Activated T-cell treated with anti-CD3 and anti-CD28 coated beads, Interleukin-2, amount 50 U/mL, for 72 hours (primary cell): ENCODE results near the gene CCDC127. TPM values are rescaled to one million over a fixed set of nuclear protein-coding genes. Genes with fewer than 3 reads are reported as not detected.

Experiments
- ATAC-seq, 2 donors: fragments of 150-1000 bp; cut with Tn5 transposase; replicated peaks in 1 of 2; 2 replicates each; pipeline ENCODE4 v1.10.0; 2021; ENCODE audit warnings: moderate library complexity in 2 of 2, mild to moderate bottlenecking in 1 of 2
- DNase-seq, 2 donors: peaks; one replicate each; pipeline ENCODE4 v3.0.0; 2021 to 2022; ENCODE audit warnings: mixed read lengths in 1 of 2
- H3K27ac Mint-ChIP-seq: one replicate; pipeline ENCODE4 v1.8.0; 2022; ENCODE audit warnings: mild to moderate bottlenecking, moderate library complexity, mixed read lengths
- H3K27me3 Mint-ChIP-seq: one replicate; pipeline ENCODE4 v1.8.0; 2022; ENCODE audit warnings: low read depth, mixed read lengths
- H3K36me3 Mint-ChIP-seq, 2 donors: one replicate each; pipeline ENCODE4 v1.8.0; 2022; ENCODE audit warnings: mixed read lengths in 2 of 2, mild to moderate bottlenecking in 1 of 2; ENCODE audit not compliant: insufficient read depth in 2 of 2
- H3K4me1 Mint-ChIP-seq: one replicate; pipeline ENCODE4 v1.8.0; 2022; ENCODE audit warnings: low read depth, mixed read lengths
- H3K4me3 Mint-ChIP-seq, 2 donors: one replicate each; pipeline ENCODE4 v1.8.0; 2022; ENCODE audit warnings: mild to moderate bottlenecking in 2 of 2, mixed read lengths in 2 of 2, moderate library complexity in 2 of 2
- H3K9me3 Mint-ChIP-seq, 2 donors: one replicate each; pipeline ENCODE4 v1.8.0; 2022; ENCODE audit warnings: mixed read lengths in 2 of 2
- total RNA-seq, 2 donors: library from RNA; stranded (reverse); gene quantifications; one replicate each; pipeline ENCODE4 v1.2.3, GENCODE V29; 2022

Gene CCDC127
- total RNA-seq, 2 donors from 2014 or later = 6.7 to 8.5 TPM

GRCh38 chr5:188488-189481, 29.2 kb downstream of the CCDC127 start:
- Mint-ChIP-seq H3K27me3 (no peaks in the 10 kb centered on the region), H3K27ac (no peak overlapping the region), H3K4me3 (peak overlapping the region; percentile 39 to 47), H3K36me3 (no peaks in the 10 kb centered on the region), H3K9me3 (no peaks in the 10 kb centered on the region), H3K4me1 (peaks cover 14% of the 10 kb centered on the region)
- DNase-seq = peak; percentile 92
- peak; percentile 93 to 94 for ATAC-seq

- Mint-ChIP-seq H3K27ac (no peak overlapping the region), H3K4me3 (peak overlapping the region; percentile 39 to 47), H3K36me3 (no peaks in the 10 kb centered on the region), H3K9me3 (no peaks in the 10 kb centered on the region), H3K4me1 (peaks cover 14% of the 10 kb centered on the region), H3K27me3 (no peaks in the 10 kb centered on the region)
- DNase-seq (no peak), ATAC-seq (no peak)
These were observed 30.1 kb downstream of the CCDC127 start for GRCh38 chr5:187617-188451.

- no peak for DNase-seq
These were observed 30.9 kb downstream of the CCDC127 start for GRCh38 chr5:187042-187431.

GRCh38 chr5:186091-187041, 31.6 kb downstream of the CCDC127 start:
- Mint-ChIP-seq H3K9me3 (no peaks in the 10 kb centered on the region), H3K4me3 (no peak overlapping the region), H3K27ac (no peak overlapping the region), H3K4me1 (peaks cover 14% of the 10 kb centered on the region), H3K27me3 (no peaks in the 10 kb centered on the region), H3K36me3 (no peaks in the 10 kb centered on the region)
- ATAC-seq = no peak
- no peak for DNase-seq

More at GRCh38 chr5:187042-187431, 30.9 kb downstream of the CCDC127 start:
- no peak overlapping the region for H3K4me3 Mint-ChIP-seq
- H3K9me3 Mint-ChIP-seq = no peaks in the 10 kb centered on the region
- H3K4me1 Mint-ChIP-seq = peaks cover 14% of the 10 kb centered on the region
- no peak for ATAC-seq
- H3K36me3 Mint-ChIP-seq = no peaks in the 10 kb centered on the region
- H3K27me3 Mint-ChIP-seq = no peaks in the 10 kb centered on the region
- H3K27ac Mint-ChIP-seq = no peak overlapping the region

DNA sequence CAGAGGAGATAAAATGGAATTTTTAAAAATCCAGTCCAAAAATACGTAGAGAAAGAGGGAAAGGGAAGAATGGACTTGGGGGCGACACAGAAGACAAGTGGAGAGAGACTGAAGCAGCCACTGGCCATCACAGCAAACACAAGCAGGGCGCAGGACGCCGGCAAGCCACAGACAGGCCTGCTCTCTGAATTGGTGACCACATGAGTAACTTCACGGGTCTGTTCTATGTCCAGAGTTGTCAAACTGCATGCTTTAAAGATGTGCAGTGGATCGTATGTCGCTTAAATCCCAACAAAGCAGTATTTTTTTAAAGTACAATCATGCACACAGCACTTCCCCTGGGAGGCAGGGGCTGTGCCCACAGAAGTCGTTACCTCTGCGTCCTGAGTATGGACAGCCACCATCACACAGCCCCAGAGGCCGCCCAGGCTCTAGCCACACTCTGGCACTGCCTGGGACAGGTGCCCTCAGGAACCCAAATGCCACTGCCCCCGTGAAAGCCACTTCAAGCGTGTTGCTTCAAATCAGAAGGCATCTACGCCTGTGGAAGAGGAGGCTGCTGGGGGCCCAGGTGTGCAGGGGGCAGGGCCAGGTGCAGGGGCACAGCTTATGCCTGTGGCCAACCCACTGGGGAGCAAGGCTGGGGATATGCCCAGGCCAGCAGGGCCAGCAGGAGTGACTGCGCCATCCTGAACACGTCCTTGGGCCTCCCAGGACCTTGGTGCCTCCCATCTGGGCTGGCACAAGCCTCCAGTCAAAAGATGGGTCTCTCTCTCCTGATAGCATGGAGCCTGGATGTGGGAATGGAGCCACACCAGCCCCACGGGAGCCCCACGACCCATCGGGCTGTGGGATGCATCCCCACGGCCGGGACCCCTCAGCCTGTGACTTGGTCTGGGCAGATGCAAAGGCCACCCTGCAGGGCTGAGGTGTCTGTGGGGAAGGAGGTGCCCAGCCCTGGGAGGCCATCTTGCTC, 32.6 kb downstream of the CCDC127 start:
- ATAC-seq (no peak), DNase-seq (no peak)
- H3K9me3 Mint-ChIP-seq = no peaks in the 10 kb centered on the region
- H3K36me3 Mint-ChIP-seq = no peaks in the 10 kb centered on the region
- no peak overlapping the region for H3K27ac Mint-ChIP-seq
- H3K4me3 Mint-ChIP-seq = no peak overlapping the region
- H3K4me1 Mint-ChIP-seq = peaks cover 12% of the 10 kb centered on the region
- no peaks in the 10 kb centered on the region for H3K27me3 Mint-ChIP-seq

DNA sequence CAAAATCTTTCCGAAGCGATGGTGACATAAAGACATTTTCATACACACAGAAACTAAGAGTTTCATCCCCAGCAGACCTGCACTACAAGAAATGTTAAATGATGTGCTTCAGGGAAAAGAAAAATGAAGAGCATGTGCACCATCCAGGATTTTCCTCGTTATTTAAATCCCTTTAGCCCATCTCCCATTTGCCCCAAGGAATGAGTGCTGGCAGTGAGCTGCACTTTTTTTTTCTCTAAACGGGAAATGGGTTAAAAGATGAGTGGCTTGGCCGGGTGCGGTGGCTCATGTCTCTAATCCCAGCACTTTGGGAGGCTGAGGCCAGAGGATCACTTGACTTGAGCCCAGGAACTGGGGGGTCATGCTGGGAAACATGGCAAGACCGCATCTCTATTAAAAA, 33.5 kb downstream of the CCDC127 start:
- H3K36me3 Mint-ChIP-seq = no peaks in the 10 kb centered on the region
- no peak overlapping the region for H3K4me3 Mint-ChIP-seq
- ATAC-seq = no peak
- H3K27ac Mint-ChIP-seq = no peak overlapping the region
- no peaks in the 10 kb centered on the region for H3K27me3 Mint-ChIP-seq
- H3K9me3 Mint-ChIP-seq = no peaks in the 10 kb centered on the region
- DNase-seq = no peak
- peaks cover 8% of the 10 kb centered on the region for H3K4me1 Mint-ChIP-seq

DNA sequence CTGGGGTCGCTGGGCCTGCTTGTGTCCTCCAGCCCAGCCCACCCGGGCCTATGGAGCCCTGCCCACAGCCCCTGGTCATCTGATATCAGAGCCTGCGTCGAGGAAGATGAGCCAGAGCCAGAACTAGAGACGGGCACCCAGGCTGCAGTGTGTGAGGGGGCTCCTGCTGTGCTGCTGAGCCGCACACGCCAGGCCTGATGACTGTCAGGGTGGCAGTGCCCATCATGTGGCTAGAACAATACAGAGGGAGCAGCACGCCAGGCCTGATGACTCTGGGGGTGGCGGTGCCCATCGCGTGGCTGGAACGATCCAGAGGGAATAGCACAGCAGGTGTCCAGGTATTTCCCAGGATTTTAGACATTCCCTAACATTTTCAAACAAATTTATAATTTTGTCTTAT, 35.8 kb downstream of the CCDC127 start:
- no peaks in the 10 kb centered on the region for H3K9me3 Mint-ChIP-seq
- H3K27ac Mint-ChIP-seq = no peak overlapping the region
- no peak overlapping the region for H3K4me3 Mint-ChIP-seq
- H3K27me3 Mint-ChIP-seq = no peaks in the 10 kb centered on the region
- no peaks in the 10 kb centered on the region for H3K36me3 Mint-ChIP-seq
- ATAC-seq (no peak), DNase-seq (no peak)
- H3K4me1 Mint-ChIP-seq = no peaks in the 10 kb centered on the region

GRCh38 chr5:181566-181965, 36.4 kb downstream of the CCDC127 start:
- Mint-ChIP-seq H3K4me1 (no peaks in the 10 kb centered on the region), H3K36me3 (no peaks in the 10 kb centered on the region), H3K9me3 (no peaks in the 10 kb centered on the region), H3K27ac (no peak overlapping the region), H3K4me3 (no peak overlapping the region), H3K27me3 (no peaks in the 10 kb centered on the region)
- DNase-seq = no peak
- no peak for ATAC-seq

DNA sequence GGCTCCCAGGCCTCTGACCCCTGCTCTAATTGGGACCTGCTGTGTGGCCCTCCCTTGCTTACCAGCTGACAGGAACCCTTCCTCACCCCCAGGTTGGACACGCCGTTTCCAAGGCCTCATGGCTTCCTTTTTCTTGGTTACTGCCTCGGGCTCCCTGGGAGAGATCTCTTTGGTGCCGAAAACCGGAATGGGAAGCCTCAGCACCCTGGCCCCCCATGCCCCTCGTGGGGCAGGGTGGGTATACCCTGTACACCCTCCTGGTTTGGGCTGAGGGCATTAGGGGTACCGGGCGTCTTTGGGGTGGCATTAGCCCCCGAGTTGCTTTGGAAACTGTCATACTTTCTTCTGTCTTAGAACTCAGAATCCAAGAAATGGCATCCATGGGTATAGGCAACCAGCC, 36.8 kb downstream of the CCDC127 start:
- ATAC-seq = no peak
- Mint-ChIP-seq H3K27me3 (no peaks in the 10 kb centered on the region), H3K4me3 (no peak overlapping the region), H3K4me1 (no peaks in the 10 kb centered on the region), H3K36me3 (no peaks in the 10 kb centered on the region), H3K9me3 (no peaks in the 10 kb centered on the region), H3K27ac (no peak overlapping the region)
- DNase-seq = no peak

DNA sequence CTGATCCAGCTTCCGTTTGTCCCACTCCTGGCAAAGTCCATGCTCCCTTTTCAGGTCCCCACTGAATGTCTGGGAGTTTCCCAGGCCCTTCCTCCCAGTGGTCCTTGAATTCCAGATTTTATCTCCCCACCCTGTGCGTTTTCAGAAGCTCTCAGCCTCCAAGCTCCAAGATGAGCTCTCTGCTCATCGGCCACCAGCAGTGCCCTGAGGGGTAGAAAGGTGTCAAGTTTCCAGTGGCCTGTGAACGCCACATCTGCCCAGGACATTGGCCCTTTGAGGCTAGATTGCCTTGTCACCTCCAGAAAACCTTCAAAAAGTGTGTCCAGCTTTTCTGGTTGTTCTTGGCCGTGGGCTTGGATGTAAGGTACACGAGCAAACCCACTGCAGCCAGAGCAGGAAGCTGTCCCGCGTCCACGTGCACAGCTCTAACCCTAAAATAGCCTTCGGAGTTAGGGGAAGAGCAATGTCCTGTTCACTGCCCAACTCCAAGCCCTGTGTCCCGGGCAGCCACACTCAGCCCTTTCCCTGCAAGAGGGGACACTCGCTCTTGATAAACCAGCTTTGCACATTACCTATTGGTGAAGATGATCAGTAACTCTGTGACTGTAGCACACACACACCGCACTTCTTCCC, 37.6 kb downstream of the CCDC127 start:
- Mint-ChIP-seq H3K4me1 (no peaks in the 10 kb centered on the region), H3K27ac (no peak overlapping the region), H3K9me3 (no peaks in the 10 kb centered on the region), H3K27me3 (no peaks in the 10 kb centered on the region), H3K36me3 (no peaks in the 10 kb centered on the region), H3K4me3 (no peak overlapping the region)
- DNase-seq (no peak), ATAC-seq (no peak)

- no peaks in the 10 kb centered on the region for H3K9me3 Mint-ChIP-seq
- ATAC-seq = no peak
- DNase-seq = no peak
- no peaks in the 10 kb centered on the region for H3K4me1 Mint-ChIP-seq
- H3K4me3 Mint-ChIP-seq = no peak overlapping the region
- H3K36me3 Mint-ChIP-seq = no peaks in the 10 kb centered on the region
- H3K27me3 Mint-ChIP-seq = no peaks in the 10 kb centered on the region
- no peak overlapping the region for H3K27ac Mint-ChIP-seq
These were observed 38.6 kb downstream of the CCDC127 start for GRCh38 chr5:179401-179800.
